Measurements from ENCODE around the gene MAP3K20.
A peak's percentile ranks its signal among the peaks of the same experiment; 100 is the strongest.
"Not testable (repeated sequence)": the region's sequence is repeated elsewhere in the genome, so short reads cannot be mapped to it uniquely, and the experiment has no call there.

Gene MAP3K20

DNA sequence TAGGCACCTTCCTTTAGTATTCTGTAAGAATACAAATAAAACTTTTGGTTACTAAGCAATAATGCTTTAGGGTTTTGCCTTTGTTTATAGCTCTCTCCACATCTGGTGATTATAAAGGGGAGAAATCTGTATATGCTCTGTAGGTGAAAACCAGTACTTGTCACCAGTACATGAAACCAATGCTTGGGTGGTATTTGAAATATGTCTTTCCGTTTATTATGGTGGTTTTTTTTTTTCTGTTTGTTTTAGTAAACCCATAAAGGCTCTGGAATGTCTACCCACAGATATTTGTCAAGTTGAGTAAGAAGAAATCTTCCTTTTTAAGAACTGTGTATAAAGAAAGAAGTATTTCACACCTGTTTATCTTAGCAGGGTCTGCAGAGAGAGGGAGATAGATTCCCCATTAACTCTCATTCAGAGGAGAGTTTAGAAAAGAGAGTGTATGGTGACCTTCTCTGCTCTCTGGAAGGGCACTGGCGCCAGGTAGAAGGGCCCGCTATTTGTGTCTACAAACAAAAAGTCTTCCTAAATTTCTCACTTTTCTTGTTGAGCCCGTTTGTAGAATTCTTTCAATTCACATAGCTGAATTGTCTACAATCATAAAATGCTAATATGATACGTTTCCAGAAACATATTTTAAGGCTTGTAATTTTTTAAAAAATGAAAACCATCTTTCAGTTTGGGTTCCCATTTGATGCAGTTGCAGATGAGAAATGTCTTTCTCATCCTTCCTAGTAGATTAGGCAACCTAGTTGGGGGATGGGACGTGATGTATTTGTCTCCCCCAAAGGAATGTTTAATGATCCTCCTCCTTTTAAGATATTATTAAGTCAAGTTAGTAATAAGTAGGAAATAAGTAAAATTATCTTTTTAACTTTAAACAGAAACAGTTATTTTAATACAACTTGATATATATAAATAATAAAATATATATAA lies 33.9 kb downstream of the MAP3K20 start:
- no peak for TF ChIP-seq POLR2A (IDR thresholded peaks at IDR 0.05; ENCODE audit: low read depth, low read length)
- no peak for DNase-seq (ENCODE audit: insufficient read length, low spot score)
- peak; percentile 88 for FAIRE-seq

DNA sequence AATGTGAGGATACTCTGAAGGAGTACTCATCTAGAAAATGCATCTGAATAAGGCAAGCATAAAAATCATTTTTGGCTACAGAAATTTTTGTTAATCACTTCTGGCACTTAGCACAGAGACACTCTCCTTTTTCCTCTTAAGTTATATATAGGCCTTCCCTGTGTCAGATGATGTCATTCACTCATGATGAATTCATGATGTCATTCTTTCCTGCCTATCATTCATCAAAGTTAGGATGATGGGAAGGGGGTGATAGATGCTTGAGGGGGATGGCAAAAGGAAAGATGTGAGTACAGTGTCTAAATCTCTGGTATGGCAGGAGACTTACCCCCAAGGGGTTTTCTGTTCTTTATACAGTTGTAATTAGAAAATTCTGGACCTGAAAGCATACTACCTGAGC lies 42.0 kb downstream of the MAP3K20 start:
- DNase-seq (ENCODE audit: insufficient read length, low spot score) (no peak), FAIRE-seq (no peak)
- TF ChIP-seq POLR2A (IDR thresholded peaks at IDR 0.05; ENCODE audit: low read depth, low read length), result no peak

- FAIRE-seq, result no peak
- no peak for TF ChIP-seq POLR2A (IDR thresholded peaks at IDR 0.05; ENCODE audit: low read depth, low read length)
- no peak for DNase-seq (ENCODE audit: insufficient read length, low spot score)
Measured at GRCh38 chr2:173118395-173118794, 42.7 kb downstream of the MAP3K20 start.

DNA sequence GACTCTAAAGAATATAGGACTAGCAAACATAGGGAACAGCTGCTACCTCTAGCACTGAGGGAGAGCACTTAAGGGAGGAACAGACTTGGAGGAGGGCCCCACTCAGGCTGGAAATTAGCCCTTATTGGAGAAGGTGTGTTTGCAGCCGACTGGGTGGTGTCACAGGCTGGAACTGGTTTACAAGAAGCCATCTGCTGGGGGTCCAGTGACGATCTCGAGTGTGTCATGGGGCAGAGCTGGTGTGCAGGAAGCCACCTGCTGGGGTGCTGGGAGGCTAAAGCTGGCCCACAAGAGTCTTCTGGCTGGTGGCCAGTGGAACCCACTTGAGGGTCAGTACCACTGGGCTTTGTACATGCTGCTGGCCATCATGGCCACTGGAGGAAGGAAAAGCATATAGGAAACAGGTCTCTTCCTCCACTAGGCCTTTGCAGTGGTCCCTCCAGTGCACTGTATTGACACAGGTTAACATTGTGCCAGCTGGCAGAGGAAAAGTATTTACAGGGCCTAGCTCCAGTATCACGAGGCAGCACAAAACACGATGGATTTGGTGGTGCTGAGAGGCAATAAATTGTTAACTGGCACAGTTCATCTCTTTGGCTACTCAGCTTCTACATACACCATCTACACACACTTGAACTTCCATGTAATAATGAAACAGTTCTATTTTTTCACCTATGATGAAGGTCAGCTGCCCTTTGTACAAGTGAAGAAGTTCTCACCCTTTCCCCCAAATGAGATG lies 43.6 kb downstream of the MAP3K20 start:
- TF ChIP-seq POLR2A (IDR thresholded peaks at IDR 0.05; ENCODE audit: low read depth, low read length), result no peak
- FAIRE-seq (no peak), DNase-seq (ENCODE audit: insufficient read length, low spot score) (no peak)

DNA sequence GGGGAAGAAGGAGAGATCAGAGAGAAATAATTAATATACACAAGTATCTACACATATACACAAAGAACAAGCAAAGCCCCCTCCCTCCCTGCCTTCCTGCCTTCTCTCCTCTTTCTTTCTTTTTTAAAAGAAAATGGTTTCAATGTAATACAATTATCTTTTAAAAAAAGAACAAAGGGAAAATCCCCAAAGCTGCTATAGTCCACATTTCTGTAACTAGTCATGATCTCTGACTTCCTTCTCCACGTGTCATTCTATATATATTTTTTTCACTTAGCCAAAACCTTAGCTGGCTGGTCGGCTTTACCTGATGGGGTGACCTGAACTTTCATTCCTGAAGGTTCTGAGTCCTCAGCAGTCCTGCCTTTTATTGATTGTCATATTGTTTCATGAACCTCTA lies 44.3 kb downstream of the MAP3K20 start:
- FAIRE-seq (no peak), DNase-seq (ENCODE audit: insufficient read length, low spot score) (no peak)
- TF ChIP-seq POLR2A (IDR thresholded peaks at IDR 0.05; ENCODE audit: low read depth, low read length), result no peak

DNA sequence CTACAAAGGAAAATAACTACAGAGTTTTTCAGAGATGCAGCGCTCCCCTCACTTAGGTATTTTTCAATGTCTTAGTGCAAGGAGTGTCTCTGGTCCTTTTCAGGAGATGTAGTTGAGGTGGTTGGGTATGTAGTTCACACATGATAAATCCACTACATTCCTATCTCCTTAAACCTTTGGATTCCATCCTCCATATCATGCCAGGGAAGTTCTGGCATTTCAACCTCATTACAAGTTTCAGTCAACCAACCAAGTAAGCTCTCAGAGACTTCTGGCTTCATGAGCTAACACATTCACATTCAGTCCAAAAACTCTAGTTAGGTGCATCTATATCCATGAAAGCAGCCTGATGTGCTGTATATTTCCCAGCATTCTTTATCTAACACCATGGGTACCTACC lies 47.3 kb downstream of the MAP3K20 start:
- DNase-seq (ENCODE audit: insufficient read length, low spot score), result no peak
- FAIRE-seq, result no peak
- TF ChIP-seq POLR2A (IDR thresholded peaks at IDR 0.05; ENCODE audit: low read depth, low read length), result no peak

- DNase-seq (ENCODE audit: insufficient read length, low spot score) (no peak), FAIRE-seq (peak; percentile 41)
- TF ChIP-seq POLR2A (IDR thresholded peaks at IDR 0.05; ENCODE audit: low read depth, low read length), result no peak
Measured at GRCh38 chr2:173124441-173124840, 48.8 kb downstream of the MAP3K20 start.

GRCh38 chr2:173126819-173127218 lies 51.2 kb downstream of the MAP3K20 start:
- FAIRE-seq, result peak; percentile 87
- no peak for DNase-seq (ENCODE audit: insufficient read length, low spot score)
- no peak for TF ChIP-seq POLR2A (IDR thresholded peaks at IDR 0.05; ENCODE audit: low read depth, low read length)

- DNase-seq (ENCODE audit: insufficient read length, low spot score); FAIRE-seq: not testable (repeated sequence)
Measured at GRCh38 chr2:173128132-173128531, 52.5 kb downstream of the MAP3K20 start.

DNA sequence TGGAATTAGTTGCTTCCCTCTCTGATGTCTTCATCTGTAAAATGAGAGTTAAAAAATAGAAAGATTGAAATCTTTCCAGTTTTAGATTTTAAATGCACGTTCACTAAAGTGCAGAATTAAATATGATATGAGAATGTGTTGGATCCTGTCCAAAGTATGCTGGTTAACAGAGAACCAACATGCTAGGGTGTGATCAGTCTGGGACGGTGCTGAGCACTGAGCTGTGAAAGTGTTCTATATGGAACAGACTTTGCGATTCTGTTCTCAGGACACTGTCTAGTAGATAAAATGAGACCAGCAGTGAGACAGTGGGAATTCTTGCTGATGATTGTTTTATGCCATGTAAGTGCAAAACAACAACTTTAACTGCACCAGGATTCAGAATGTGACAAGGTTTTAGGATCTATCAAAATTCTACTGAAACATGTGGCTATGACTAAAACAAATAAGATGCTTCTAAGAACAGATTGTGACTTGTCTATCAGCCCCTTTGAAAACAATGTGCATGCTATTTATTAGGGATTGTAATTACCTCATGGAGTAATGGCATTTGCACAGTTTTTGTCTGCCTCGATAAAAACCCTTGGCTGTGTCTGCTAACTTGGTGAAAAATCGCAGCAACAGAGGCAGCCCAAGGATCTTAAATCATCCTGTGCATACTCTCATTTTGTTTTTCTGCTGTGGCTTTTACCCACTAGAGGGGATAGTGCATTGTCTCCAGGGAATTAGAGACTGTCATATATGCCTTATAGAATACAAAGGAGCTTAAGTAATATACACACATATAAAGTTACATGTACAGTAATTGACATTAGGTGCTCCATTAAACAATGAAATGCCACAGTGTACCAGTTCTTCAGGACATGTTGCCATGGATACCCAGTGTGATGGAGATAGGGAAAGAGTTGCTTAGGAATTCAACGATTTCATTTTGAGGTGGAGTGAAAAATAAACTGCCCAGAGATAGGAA lies 55.1 kb downstream of the MAP3K20 start:
- DNase-seq (ENCODE audit: insufficient read length, low spot score), result no peak
- FAIRE-seq, result peak; percentile 75
- TF ChIP-seq POLR2A (IDR thresholded peaks at IDR 0.05; ENCODE audit: low read depth, low read length), result no peak

GRCh38 chr2:173132531-173132930 lies 56.9 kb downstream of the MAP3K20 start:
- TF ChIP-seq POLR2A (IDR thresholded peaks at IDR 0.05; ENCODE audit: low read depth, low read length), result no peak
- FAIRE-seq (no peak), DNase-seq (ENCODE audit: insufficient read length, low spot score) (no peak)

DNA sequence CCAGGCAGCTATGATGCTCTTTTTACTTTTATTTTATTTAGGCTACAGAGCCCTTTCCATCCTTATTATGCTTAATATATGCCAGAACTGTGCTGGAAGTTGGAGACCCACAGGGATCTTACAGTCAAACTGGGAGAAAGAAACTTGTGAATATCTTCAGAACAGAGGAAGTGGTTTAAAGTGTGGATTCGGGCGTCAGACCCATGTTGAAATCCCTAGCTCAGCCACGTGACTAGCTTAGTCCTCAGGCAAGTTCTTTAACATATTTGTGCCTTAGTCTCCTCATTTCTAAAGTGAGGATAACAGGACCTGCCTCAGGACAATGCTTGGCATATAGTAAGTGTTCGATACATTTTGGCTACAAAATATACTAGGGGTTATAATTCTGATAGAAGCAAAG lies 59.1 kb downstream of the MAP3K20 start:
- DNase-seq (ENCODE audit: insufficient read length, low spot score) (no peak), FAIRE-seq (peak; percentile 6)
- TF ChIP-seq POLR2A (IDR thresholded peaks at IDR 0.05; ENCODE audit: low read depth, low read length), result no peak

GRCh38 chr2:173136067-173136466 lies 60.4 kb downstream of the MAP3K20 start:
- no peak for TF ChIP-seq POLR2A (IDR thresholded peaks at IDR 0.05; ENCODE audit: low read depth, low read length)
- DNase-seq (ENCODE audit: insufficient read length, low spot score) (no peak), FAIRE-seq (no peak)

DNA sequence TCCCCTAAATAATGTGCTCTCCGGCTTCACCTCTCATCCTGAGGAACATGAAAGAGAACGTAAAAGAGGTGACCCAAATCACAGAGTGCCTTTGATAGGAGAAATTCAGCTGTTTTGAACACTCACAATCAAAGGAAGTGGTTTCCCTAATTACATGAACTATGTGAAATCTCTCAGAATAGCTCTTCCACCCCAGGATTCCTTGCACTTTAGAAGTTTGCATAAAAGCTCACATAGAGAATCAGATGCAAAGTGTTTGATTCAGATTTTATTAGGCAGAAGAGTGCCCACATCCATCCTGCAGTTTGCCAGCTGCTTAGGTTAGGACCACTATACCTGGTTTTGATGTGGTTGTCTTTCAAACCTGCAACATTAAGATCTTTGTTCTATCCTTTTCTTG lies 61.0 kb downstream of the MAP3K20 start:
- TF ChIP-seq POLR2A (IDR thresholded peaks at IDR 0.05; ENCODE audit: low read depth, low read length), result no peak

More for the DNA sequence above, 61.0 kb downstream of the MAP3K20 start:
- DNase-seq (ENCODE audit: insufficient read length, low spot score) (no peak), FAIRE-seq (no peak)
